Fibroblast of pulmonary artery (primary cell): ENCODE data around the gene DEAF1.
"Not testable (repeated sequence)": the region's sequence is repeated elsewhere in the genome, so short reads cannot be mapped to it uniquely, and the experiment has no call there.

Source experiments
- DNase-seq: peaks from one replicate; pipeline ENCODE4 v3.0.0-alpha.2; 2010; ENCODE audit warnings: low read depth
- H3K4me3 ChIP-seq: replicated peaks from 2 replicates; pipeline ENCODE4 v1.5.1; 2011; ENCODE audit warnings: low read depth, mild to moderate bottlenecking, control low read depth, low read length, moderate library complexity
- CTCF ChIP-seq: IDR thresholded peaks from 2 replicates; pipeline ENCODE4 v1.5.1; 2011; ENCODE audit warnings: mild to moderate bottlenecking, control low read depth, low read length, inconsistent platforms; ENCODE audit errors: missing control alignments

DEAF1 gene

GRCh38 chr11:691710-692590 lies 3.1 kb downstream of the DEAF1 start:
- no peak for TF ChIP-seq CTCF
- H3K4me3 ChIP-seq = no peak overlapping the region
- no peak for DNase-seq

GRCh38 chr11:690738-691633 lies 4.0 kb downstream of the DEAF1 start:
- no peak overlapping the region for H3K4me3 ChIP-seq
- no peak for TF ChIP-seq CTCF
- peak; percentile 37 for DNase-seq

- not testable (repeated sequence) for H3K4me3 ChIP-seq, DNase-seq
These were observed 4.8 kb downstream of the DEAF1 start for GRCh38 chr11:690244-690643.

GRCh38 chr11:689625-690024 lies 5.4 kb downstream of the DEAF1 start:
- no peak for TF ChIP-seq CTCF
- DNase-seq = no peak

GRCh38 chr11:688681-689080 lies 6.3 kb downstream of the DEAF1 start:
- no peak for DNase-seq
- TF ChIP-seq CTCF = no peak
- H3K4me3 ChIP-seq = no peak overlapping the region

More at GRCh38 chr11:689625-690024, 5.4 kb downstream of the DEAF1 start:
- no peak overlapping the region for H3K4me3 ChIP-seq

GRCh38 chr11:687751-688150 lies 7.3 kb downstream of the DEAF1 start:
- no peak overlapping the region for H3K4me3 ChIP-seq
- no peak for DNase-seq
- TF ChIP-seq CTCF = no peak
